ENCODE data around the gene MSMB. TPM values are rescaled to one million over a fixed set of nuclear protein-coding genes. Genes with fewer than 3 reads are reported as not detected.
"Not testable (repeated sequence)": the region's sequence is repeated elsewhere in the genome, so short reads cannot be mapped to it uniquely, and the experiment has no call there.

MSMB gene
- total and polyA plus RNA-seq, 2 of the 4 experiments (the other 2 are of a cell fraction) = not detected

DNA sequence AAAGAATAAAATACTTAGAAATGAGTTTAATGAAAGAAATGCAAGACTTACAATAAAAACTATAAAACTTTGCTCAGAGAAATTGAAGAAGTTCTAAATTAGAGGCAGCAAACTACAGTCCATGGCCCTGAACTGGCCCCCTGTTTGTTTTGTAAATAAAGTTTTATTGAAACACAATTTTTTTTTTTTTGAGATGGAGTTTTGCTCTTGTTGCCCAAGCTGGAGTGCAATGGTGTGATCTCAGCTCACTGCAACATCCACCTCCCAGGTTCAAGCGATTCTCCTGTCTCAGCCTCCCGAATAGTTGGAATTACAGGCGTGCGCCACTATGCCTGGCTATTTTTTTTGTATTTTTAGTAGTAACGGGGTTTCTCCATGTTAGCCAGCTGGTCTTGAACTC is 11.9 kb upstream of the MSMB start:
- H3K36me3 ChIP-seq (ENCODE audit: control insufficient read depth, insufficient read depth, low read length); POLR2A ChIA-PET (ENCODE audit: unreplicated experiment); H2BK120ac ChIP-seq (ENCODE audit: low read depth, low read length); H2BK15ac ChIP-seq (ENCODE audit: low read depth, low read length); H2AK9ac ChIP-seq (replicated peaks; ENCODE audit: low read depth, low read length, poor library complexity); H3K4me3 ChIP-seq (ENCODE audit: insufficient read depth, low read depth, low read length); H3K23ac ChIP-seq (ENCODE audit: low read depth, low read length); H3K27ac ChIP-seq (ENCODE audit: insufficient read depth, low read length); H3K18ac ChIP-seq (ENCODE audit: low read depth, low read length); H3K9me3 ChIP-seq (ENCODE audit: control insufficient read depth, insufficient read depth, low read length); H2AFZ ChIP-seq (replicated peaks; ENCODE audit: low read length, poor library complexity); dilution Hi-C loops (cut with HindIII; ENCODE audit: low sequenced_read_pairs, unreplicated experiment); H4K91ac ChIP-seq (ENCODE audit: insufficient read depth, low read depth, low read length); H2AK5ac ChIP-seq (ENCODE audit: low read depth, low read length); H4K20me1 ChIP-seq (ENCODE audit: insufficient read depth, low read length); H3K9me1 ChIP-seq (ENCODE audit: insufficient read depth, low read length); H4K8ac ChIP-seq (ENCODE audit: low read depth in 2 of 2, low read length in 2 of 2); H3K14ac ChIP-seq (replicated peaks; ENCODE audit: low read depth, low read length); H3K4me2 ChIP-seq (ENCODE audit: low read depth, low read length); DNase-seq; H2BK5ac ChIP-seq (ENCODE audit: low read depth, low read length, poor library complexity, severe bottlenecking); H3K4me1 ChIP-seq (ENCODE audit: control insufficient read depth, insufficient read depth, low read length); H3K9ac ChIP-seq (ENCODE audit: low read depth, low read length); H2BK20ac ChIP-seq (ENCODE audit: low read depth, low read length); H3K79me1 ChIP-seq (ENCODE audit: low read depth in 1 of 2, low read length in 2 of 2); ATAC-seq (ENCODE audit: low read depth); in situ Hi-C loops (cut with MboI; ENCODE audit: low sequenced_read_pairs); H3K56ac ChIP-seq (ENCODE audit: extremely low read depth, insufficient read depth, low read length); H3K4ac ChIP-seq (ENCODE audit: low read depth, low read length); H4K5ac ChIP-seq (ENCODE audit: low read depth, low read length); intact Hi-C loops (cut with micrococcal nuclease); CTCF ChIA-PET; BruUV-seq (replicated peaks): not testable (repeated sequence)
- no CpG with 5 or more reads among the region's 5 CpGs for WGBS, 2 experiments (ENCODE audit: extremely low coverage in 2 of 2, insufficient read length in 1 of 2)
- H3K27me3 ChIP-seq (ENCODE audit: control insufficient read depth, insufficient read depth, low read length) = peaks cover 14% of the 10 kb centered on the region
